Measurements from ENCODE around the gene CTXN1.

DNA sequence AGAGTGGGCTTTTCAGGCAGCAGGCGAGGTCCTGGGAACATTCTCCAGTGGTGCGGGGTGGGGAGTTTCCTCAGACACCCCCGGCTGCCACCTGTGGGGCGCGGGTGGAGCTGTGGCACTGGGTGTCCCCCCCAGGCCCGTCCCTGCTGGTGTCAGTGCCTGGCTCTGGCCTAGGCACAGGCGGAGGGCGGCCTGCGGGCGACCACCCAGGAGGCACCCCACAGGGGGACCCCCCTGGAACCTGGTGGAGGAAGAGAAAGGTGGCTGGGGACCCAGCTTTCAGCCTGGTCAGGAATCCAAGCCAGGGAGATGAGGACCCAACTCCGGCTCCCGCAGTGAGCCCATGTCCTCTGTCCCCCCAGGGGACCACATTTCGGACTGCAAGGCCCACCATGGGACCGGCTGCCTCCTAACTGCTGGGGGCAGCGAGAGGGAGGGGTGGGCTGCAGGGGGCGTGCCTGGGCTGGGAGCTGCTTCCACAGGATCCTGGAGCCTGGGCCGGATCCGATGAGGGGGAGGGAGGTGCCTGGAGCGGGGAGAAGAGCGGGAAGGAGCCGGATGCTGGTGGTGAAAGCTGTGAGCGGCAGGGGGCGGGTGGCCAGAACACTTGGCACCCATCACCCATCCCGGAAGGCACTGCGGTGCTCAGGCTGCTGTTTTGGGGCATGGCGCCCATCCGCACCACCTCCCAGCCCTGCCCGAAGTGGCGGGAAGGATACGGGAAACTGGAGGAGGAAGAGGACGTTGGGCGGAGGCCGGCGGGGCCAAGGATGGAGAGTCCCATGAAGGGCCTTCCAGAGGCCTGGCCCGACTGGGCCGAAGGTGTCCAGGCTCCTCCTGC, 5.5 kb upstream of the CTXN1 start:
- TF ChIP-seq, protein P1, sequence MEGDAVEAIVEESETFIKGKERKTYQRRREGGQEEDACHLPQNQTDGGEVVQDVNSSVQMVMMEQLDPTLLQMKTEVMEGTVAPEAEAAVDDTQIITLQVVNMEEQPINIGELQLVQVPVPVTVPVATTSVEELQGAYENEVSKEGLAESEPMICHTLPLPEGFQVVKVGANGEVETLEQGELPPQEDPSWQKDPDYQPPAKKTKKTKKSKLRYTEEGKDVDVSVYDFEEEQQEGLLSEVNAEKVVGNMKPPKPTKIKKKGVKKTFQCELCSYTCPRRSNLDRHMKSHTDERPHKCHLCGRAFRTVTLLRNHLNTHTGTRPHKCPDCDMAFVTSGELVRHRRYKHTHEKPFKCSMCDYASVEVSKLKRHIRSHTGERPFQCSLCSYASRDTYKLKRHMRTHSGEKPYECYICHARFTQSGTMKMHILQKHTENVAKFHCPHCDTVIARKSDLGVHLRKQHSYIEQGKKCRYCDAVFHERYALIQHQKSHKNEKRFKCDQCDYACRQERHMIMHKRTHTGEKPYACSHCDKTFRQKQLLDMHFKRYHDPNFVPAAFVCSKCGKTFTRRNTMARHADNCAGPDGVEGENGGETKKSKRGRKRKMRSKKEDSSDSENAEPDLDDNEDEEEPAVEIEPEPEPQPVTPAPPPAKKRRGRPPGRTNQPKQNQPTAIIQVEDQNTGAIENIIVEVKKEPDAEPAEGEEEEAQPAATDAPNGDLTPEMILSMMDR (IDR thresholded peaks at IDR 0.05; ENCODE audit: poor library complexity) = no peak
- no peak for TF ChIP-seq EZH2phosphoT487 (IDR thresholded peaks at IDR 0.05; ENCODE audit: low read depth, severe bottlenecking, unreplicated experiment)
